IMR-90 (cell line): Measurements from ENCODE around the gene RIOX2. TPM values are rescaled to one million over a fixed set of nuclear protein-coding genes. Genes with fewer than 3 reads are reported as not detected.

Experiments used
- ATAC-seq: fragments of 200-7000 bp; cut with Tn5 transposase; 2 replicates; pipeline ENCODE4 v1.9.1; 2020; ENCODE audit warnings: low read depth, mild to moderate bottlenecking, moderate library complexity
- BruUV-seq: library from RNA; stranded (reverse); fragments of 400-500 nt; replicated peaks from 2 replicates; lab custom pipeline; 2021; lab: Mats Ljungman, UMichigan
- CTCF ChIA-PET: fragments of 300-600 bp; formaldehyde crosslinking; extraction: SDS; loops from one replicate; lab custom pipeline; 2021; ENCODE audit warnings: antibody characterized with exemption; lab: Yijun Ruan, JAX
- POLR2A ChIA-PET: fragments of 300-600 bp; sonication (Branson Sonifier 250); formaldehyde crosslinking; loops from one replicate; lab custom pipeline; 2022; ENCODE audit warnings: antibody characterized with exemption; ENCODE audit not compliant: unreplicated experiment; lab: Charles Lee
- DNase-seq: peaks from one replicate; pipeline ENCODE4 v3.0.0; 2013
- H2AFZ ChIP-seq: replicated peaks from 2 replicates; pipeline ENCODE3; 2013; ENCODE audit warnings: low read length, mild to moderate bottlenecking; ENCODE audit not compliant: poor library complexity
- H2AK5ac ChIP-seq: 2 replicates; pipeline ENCODE4 v1.6.1; 2013; ENCODE audit warnings: low read depth, low read length, inconsistent platforms
- H2AK9ac ChIP-seq: replicated peaks from 2 replicates; pipeline ENCODE3; 2013; ENCODE audit warnings: mild to moderate bottlenecking, low read depth, low read length, moderate library complexity; ENCODE audit not compliant: poor library complexity
- H2BK120ac ChIP-seq: 2 replicates; pipeline ENCODE4 v1.6.1; 2013; ENCODE audit warnings: low read depth, low read length, inconsistent platforms
- H2BK15ac ChIP-seq: 3 replicates; pipeline ENCODE4 v1.6.1; 2013; ENCODE audit warnings: low read depth, low read length, inconsistent platforms
- H2BK20ac ChIP-seq: 2 replicates; pipeline ENCODE4 v1.6.1; 2013; ENCODE audit warnings: low read depth, mild to moderate bottlenecking, inconsistent platforms, low read length, moderate library complexity
- H2BK5ac ChIP-seq: 2 replicates; pipeline ENCODE4 v1.6.1; 2013; ENCODE audit warnings: mild to moderate bottlenecking, low read depth, low read length, inconsistent platforms; ENCODE audit not compliant: poor library complexity, severe bottlenecking
- H3K14ac ChIP-seq: replicated peaks from 2 replicates; pipeline ENCODE4 v1.6.1; 2013; ENCODE audit warnings: low read depth, low read length, inconsistent platforms
- H3K18ac ChIP-seq: 2 replicates; pipeline ENCODE4 v1.6.1; 2013; ENCODE audit warnings: low read depth, low read length, control low read depth
- H3K23ac ChIP-seq: 2 replicates; pipeline ENCODE4 v1.6.1; 2013; ENCODE audit warnings: low read depth, low read length, inconsistent platforms
- H3K27ac ChIP-seq: 2 replicates; pipeline ENCODE4 v1.5.1; 2013; ENCODE audit warnings: mild to moderate bottlenecking, control low read depth, low read length; ENCODE audit not compliant: insufficient read depth
- H3K27me3 ChIP-seq: 2 replicates; pipeline ENCODE4 v1.6.1; 2013; ENCODE audit warnings: low read length; ENCODE audit not compliant: control insufficient read depth, insufficient read depth
- H3K36me3 ChIP-seq: 2 replicates; pipeline ENCODE4 v1.6.1; 2013; ENCODE audit warnings: low read length, mixed read lengths; ENCODE audit not compliant: control insufficient read depth, insufficient read depth
- H3K4ac ChIP-seq: 2 replicates; pipeline ENCODE4 v1.6.1; 2013; ENCODE audit warnings: low read depth, low read length, inconsistent platforms
- H3K4me1 ChIP-seq: 2 replicates; pipeline ENCODE4 v1.6.1; 2013; ENCODE audit warnings: low read length, mixed read lengths; ENCODE audit not compliant: control insufficient read depth, insufficient read depth
- H3K4me2 ChIP-seq: 2 replicates; pipeline ENCODE4 v1.6.1; 2013; ENCODE audit warnings: low read depth, mild to moderate bottlenecking, control low read depth, low read length, moderate library complexity
- H3K4me3 ChIP-seq: 2 replicates; pipeline ENCODE4 v1.5.1; 2013; ENCODE audit warnings: low read depth, mild to moderate bottlenecking, control low read depth, low read length, moderate library complexity; ENCODE audit not compliant: insufficient read depth
- H3K56ac ChIP-seq: 2 replicates; pipeline ENCODE4 v1.6.1; 2013; ENCODE audit warnings: low read length, inconsistent platforms; ENCODE audit not compliant: insufficient read depth; ENCODE audit errors: extremely low read depth
- H3K79me1 ChIP-seq, 2 experiments: 2 replicates each; pipeline ENCODE4 v1.6.1; 2013; ENCODE audit warnings: low read length in 2 of 2, inconsistent platforms in 1 of 2, low read depth in 1 of 2
- H3K9ac ChIP-seq: 2 replicates; pipeline ENCODE4 v1.6.1; 2013; ENCODE audit warnings: low read depth, low read length, control low read depth
- H3K9me1 ChIP-seq: 2 replicates; pipeline ENCODE4 v1.6.1; 2013; ENCODE audit warnings: low read length, inconsistent platforms; ENCODE audit not compliant: insufficient read depth
- H3K9me3 ChIP-seq: 2 replicates; pipeline ENCODE4 v1.6.1; 2013; ENCODE audit warnings: low read length; ENCODE audit not compliant: control insufficient read depth, insufficient read depth
- H4K20me1 ChIP-seq: 2 replicates; pipeline ENCODE4 v1.6.1; 2013; ENCODE audit warnings: low read length, inconsistent platforms; ENCODE audit not compliant: insufficient read depth
- H4K5ac ChIP-seq: 2 replicates; pipeline ENCODE4 v1.6.1; 2013; ENCODE audit warnings: mild to moderate bottlenecking, low read depth, low read length, control low read depth
- H4K8ac ChIP-seq, 2 experiments: 2 replicates each; pipeline ENCODE4 v1.6.1; 2013; ENCODE audit warnings: low read depth in 2 of 2, low read length in 2 of 2, control low read depth in 1 of 2, inconsistent platforms in 1 of 2
- H4K91ac ChIP-seq: 2 replicates; pipeline ENCODE4 v1.6.1; 2013; ENCODE audit warnings: low read depth, low read length, inconsistent platforms; ENCODE audit not compliant: insufficient read depth
- BHLHE40 ChIP-seq: fragments of 150-350 bp; IDR thresholded peaks from 2 replicates; pipeline ENCODE4 v1.6.1; 2016; ENCODE audit warnings: mild to moderate bottlenecking, low read depth, low read length
- CHD1 ChIP-seq: IDR thresholded peaks from 2 replicates; pipeline ENCODE4 v1.6.1; 2012; ENCODE audit warnings: low read depth, low read length, improper control_type of control experiment
- MAFK ChIP-seq: IDR thresholded peaks from 2 replicates; pipeline ENCODE4 v1.6.1; 2012; ENCODE audit warnings: low read depth, low read length, improper control_type of control experiment
- MAZ ChIP-seq: IDR thresholded peaks from 2 replicates; pipeline ENCODE4 v1.6.1; 2012; ENCODE audit warnings: low read depth, mild to moderate bottlenecking, low read length, improper control_type of control experiment, moderate library complexity, borderline replicate concordance
- MXI1 ChIP-seq: IDR thresholded peaks from 2 replicates; pipeline ENCODE4 v1.6.1; 2012; ENCODE audit warnings: low read depth, mild to moderate bottlenecking, low read length, moderate library complexity, borderline replicate concordance
- RAD21 ChIP-seq: IDR thresholded peaks from 2 replicates; pipeline ENCODE4 v1.6.1; 2012; ENCODE audit warnings: low read length, improper control_type of control experiment
- RFX5 ChIP-seq: IDR thresholded peaks from 2 replicates; pipeline ENCODE4 v1.8.0; 2012; ENCODE audit warnings: low read depth, mild to moderate bottlenecking, low read length, moderate library complexity
- WGBS, 2 experiments: methylation state at CpG; one replicate each; pipeline versions ENCODE4 v1.1.5 to v1.1.7; 2013; ENCODE audit warnings: missing lambda C conversion rate in 2 of 2; ENCODE audit not compliant: insufficient read length in 1 of 2; ENCODE audit errors: extremely low coverage in 2 of 2; 5-methylcytosine and 5-hydroxymethylcytosine counted together
- dilution Hi-C: fragments of 300-500 bp; cut with HindIII; formaldehyde crosslinking; loops from one replicate; pipeline ENCODE4 v1.14.3; 2018; ENCODE audit warnings: low sequenced_read_pairs; ENCODE audit not compliant: unreplicated experiment
- in situ Hi-C: fragments of 300-500 bp; cut with MboI; formaldehyde crosslinking; loops from 3 replicates; pipeline ENCODE4 v1.14.3; 2019; ENCODE audit warnings: low sequenced_read_pairs, inconsistent platforms, mixed read lengths
- intact Hi-C: fragments of 100-400 bp; cut with micrococcal nuclease; formaldehyde crosslinking; loops from 2 replicates; pipeline ENCODE4 v1.10.0; 2022
- polyA plus RNA-seq, 3 experiments: library from polyadenylated mRNA; depleted of rRNA; stranded (reverse); fragments of >200 nt; gene quantifications; 2 replicates each; pipeline ENCODE4 v1.2.3, GENCODE V29; 2012; ENCODE audit warnings: low replicate concordance in 1 of 3
- total RNA-seq: library from RNA; depleted of rRNA; stranded (reverse); fragments of >200 nt; gene quantifications from 2 replicates; pipeline ENCODE4 v1.2.3, GENCODE V29; 2012

The RIOX2 gene
- total and polyA plus RNA-seq, 2 of the 4 experiments (the other 2 are of a cell fraction): 17.2 to 26.7 TPM

DNA sequence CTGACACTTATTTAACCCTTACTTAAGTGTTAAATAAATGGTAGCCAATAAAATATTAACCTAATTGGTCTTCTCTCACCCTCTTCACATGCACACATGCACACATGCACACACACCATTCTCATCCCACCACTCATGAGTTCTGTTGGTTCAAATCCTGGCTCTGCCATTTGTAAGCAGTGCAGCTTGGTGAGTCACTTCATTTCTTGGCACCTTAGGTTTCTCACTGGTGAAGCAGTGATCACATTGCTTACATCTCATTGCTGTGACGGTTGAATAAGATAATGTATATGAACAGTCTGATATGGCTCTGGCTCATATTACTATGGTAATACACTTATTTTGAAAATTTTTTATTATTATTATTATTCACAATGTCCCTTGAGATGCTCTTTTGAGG is 33.8 kb downstream of the RIOX2 start:
- no peak overlapping the region for H2AFZ ChIP-seq
- H3K27ac ChIP-seq: no peak overlapping the region
- H3K4me3 ChIP-seq: no peak overlapping the region
- H4K5ac ChIP-seq: no peak overlapping the region
- no CpG with 5 or more reads among the region's 1 CpG for WGBS, 2 experiments
- no peak overlapping the region for H4K91ac ChIP-seq
- DNase-seq (peak; percentile 49), ATAC-seq (peak; percentile 37; the same call in 1 of the 2 replicates)
- H3K9ac ChIP-seq: no peak overlapping the region
- H3K36me3 ChIP-seq: peaks cover 17% of the 10 kb centered on the region
- peaks cover 3% of the 10 kb centered on the region for H3K9me1 ChIP-seq
- H2BK5ac ChIP-seq: no peak overlapping the region
- CTCF ChIA-PET: no interaction called here
- no peak overlapping the region for H3K56ac ChIP-seq
- H3K9me3 ChIP-seq: no peaks in the 10 kb centered on the region
- H2AK9ac ChIP-seq: no peak overlapping the region
- H3K27me3 ChIP-seq: no peaks in the 10 kb centered on the region
- dilution Hi-C loops (no loop called here), intact Hi-C loops (no loop called here), in situ Hi-C loops (no loop called here)
- H2BK120ac ChIP-seq: no peak overlapping the region
- H4K8ac ChIP-seq: no peak overlapping the region
- H3K4me2 ChIP-seq: no peak overlapping the region
- TF ChIP-seq MAZ: no peak
- no peak for TF ChIP-seq RFX5
- no peak for TF ChIP-seq MXI1
- TF ChIP-seq RAD21: no peak
- no peak for TF ChIP-seq MAFK
- TF ChIP-seq BHLHE40: no peak
- no peak for TF ChIP-seq CHD1
- H4K20me1 ChIP-seq: no peaks in the 10 kb centered on the region
- no TSS peak for BruUV-seq
- no peak overlapping the region for H2BK15ac ChIP-seq
- no peaks in the 10 kb centered on the region for H3K4me1 ChIP-seq
- H3K23ac ChIP-seq: no peak overlapping the region
- H2AK5ac ChIP-seq: no peak overlapping the region
- POLR2A ChIA-PET: no interaction called here
- no peak overlapping the region for H3K14ac ChIP-seq
- no peak overlapping the region for H3K18ac ChIP-seq
- no peak overlapping the region for H3K4ac ChIP-seq
- H3K79me1 ChIP-seq: no peaks in the 10 kb centered on the region
- H2BK20ac ChIP-seq: no peak overlapping the region
